NCI-H1417 treated with DMSO at 0.1 percent for 48 hours (cell line): ENCODE results near the gene SUSD4.

ENCODE experiments used
- DNase-seq: peaks from one replicate; lab custom pipeline; 2025; lab: John Stamatoyannopoulos, UW

Gene SUSD4

GRCh38 chr1:223230161-223230881, 133.7 kb downstream of the SUSD4 start:
- no peak for DNase-seq

GRCh38 chr1:223229756-223230155, 134.2 kb downstream of the SUSD4 start:
- no peak for DNase-seq

GRCh38 chr1:223228931-223229528, 134.9 kb downstream of the SUSD4 start:
- DNase-seq: no peak

- no peak for DNase-seq
Measured at GRCh38 chr1:223228201-223228600, 135.8 kb downstream of the SUSD4 start.

GRCh38 chr1:223227486-223228196, 136.3 kb downstream of the SUSD4 start:
- DNase-seq: no peak

- DNase-seq: no peak
Measured at GRCh38 chr1:223227031-223227430, 136.9 kb downstream of the SUSD4 start.

GRCh38 chr1:223226271-223226670, 137.7 kb downstream of the SUSD4 start:
- no peak for DNase-seq

GRCh38 chr1:223225481-223225880, 138.5 kb downstream of the SUSD4 start:
- DNase-seq: no peak

- DNase-seq: no peak
Measured at GRCh38 chr1:223225061-223225460, 138.9 kb downstream of the SUSD4 start.

GRCh38 chr1:223224465-223224864, 139.5 kb downstream of the SUSD4 start:
- no peak for DNase-seq

- DNase-seq: no peak
Measured at GRCh38 chr1:223223091-223223995, 140.6 kb downstream of the SUSD4 start.

- no peak for DNase-seq
Measured at GRCh38 chr1:223222377-223222776, 141.6 kb downstream of the SUSD4 start.

GRCh38 chr1:223221686-223222085, 142.3 kb downstream of the SUSD4 start:
- DNase-seq: no peak

- DNase-seq: no peak
Measured at GRCh38 chr1:223219846-223220610, 143.9 kb downstream of the SUSD4 start.

GRCh38 chr1:223219318-223219635, 144.7 kb downstream of the SUSD4 start:
- DNase-seq: no peak

- DNase-seq: no peak
Measured at GRCh38 chr1:223217781-223218180, 146.2 kb downstream of the SUSD4 start.

GRCh38 chr1:223216531-223217205, 147.3 kb downstream of the SUSD4 start:
- DNase-seq: peak; percentile 56

- no peak for DNase-seq
Measured at GRCh38 chr1:223216074-223216473, 147.9 kb downstream of the SUSD4 start.

- DNase-seq: no peak
Measured at GRCh38 chr1:223215026-223215425, 148.9 kb downstream of the SUSD4 start.

- no peak for DNase-seq
Measured at GRCh38 chr1:223214261-223214807, 149.6 kb downstream of the SUSD4 start.

GRCh38 chr1:223212441-223212840, 151.5 kb downstream of the SUSD4 start:
- no peak for DNase-seq
